HAP-1 (cell line): Measurements from ENCODE around the gene M6PR.

Experiments used
- DNase-seq, 2 experiments: peaks; one replicate each; pipeline ENCODE4 v3.0.0-alpha.2; 2016 to 2020; ENCODE audit warnings: low spot score in 2 of 2
- H3K27me3 ChIP-seq: fragments of 250-450 bp; sonication (Bioruptor Pico); 2 replicates; pipeline ENCODE4 v1.5.1; 2020; ENCODE audit warnings: low read depth, mild to moderate bottlenecking, moderate library complexity
- H3K36me3 ChIP-seq: fragments of 250-450 bp; sonication (Bioruptor Pico); replicated peaks from 2 replicates; pipeline ENCODE4 v1.5.1; 2020; ENCODE audit warnings: mild to moderate bottlenecking
- H3K4me1 ChIP-seq: fragments of 250-450 bp; sonication (Bioruptor Pico); 2 replicates; pipeline ENCODE4 v1.5.1; 2020; ENCODE audit warnings: mild to moderate bottlenecking
- H3K4me3 ChIP-seq: fragments of 250-450 bp; sonication (Bioruptor Pico); 2 replicates; pipeline ENCODE4 v1.5.1; 2020; ENCODE audit warnings: mild to moderate bottlenecking, moderate library complexity
- H3K9me3 ChIP-seq: fragments of 250-450 bp; sonication (Bioruptor Pico); 2 replicates; pipeline ENCODE4 v1.5.1; 2020; ENCODE audit warnings: mild to moderate bottlenecking, moderate library complexity
- in situ Hi-C: fragments of 300-500 bp; cut with MboI; formaldehyde crosslinking; loops from 3 replicates; pipeline ENCODE4 v1.14.3; 2020; ENCODE audit warnings: low sequenced_read_pairs, inconsistent platforms, mixed read lengths

M6PR gene

GRCh38 chr12:8894378-8894777 is 55.1 kb downstream of the M6PR start:
- Histone ChIP-seq H3K4me3 (no peak overlapping the region), H3K4me1 (no peaks in the 10 kb centered on the region), H3K27me3 (no peaks in the 10 kb centered on the region), H3K36me3 (no peaks in the 10 kb centered on the region), H3K9me3 (no peaks in the 10 kb centered on the region)
- no peak for DNase-seq
- in situ Hi-C loops = no loop called here

- H3K4me3 ChIP-seq = no peak overlapping the region
- no peak for DNase-seq
- no peaks in the 10 kb centered on the region for H3K27me3 ChIP-seq
- peaks cover 4% of the 10 kb centered on the region for H3K9me3 ChIP-seq
- H3K4me1 ChIP-seq = no peaks in the 10 kb centered on the region
- no peaks in the 10 kb centered on the region for H3K36me3 ChIP-seq
- in situ Hi-C loops = no loop called here
These were observed 57.5 kb downstream of the M6PR start for GRCh38 chr12:8891976-8892375.
